ENCODE results near the gene NOVA1. TPM values are rescaled to one million over a fixed set of nuclear protein-coding genes. Genes with fewer than 3 reads are reported as not detected.
"Not testable (repeated sequence)": the region's sequence is repeated elsewhere in the genome, so short reads cannot be mapped to it uniquely, and the experiment has no call there.

NOVA1 gene, protein sequence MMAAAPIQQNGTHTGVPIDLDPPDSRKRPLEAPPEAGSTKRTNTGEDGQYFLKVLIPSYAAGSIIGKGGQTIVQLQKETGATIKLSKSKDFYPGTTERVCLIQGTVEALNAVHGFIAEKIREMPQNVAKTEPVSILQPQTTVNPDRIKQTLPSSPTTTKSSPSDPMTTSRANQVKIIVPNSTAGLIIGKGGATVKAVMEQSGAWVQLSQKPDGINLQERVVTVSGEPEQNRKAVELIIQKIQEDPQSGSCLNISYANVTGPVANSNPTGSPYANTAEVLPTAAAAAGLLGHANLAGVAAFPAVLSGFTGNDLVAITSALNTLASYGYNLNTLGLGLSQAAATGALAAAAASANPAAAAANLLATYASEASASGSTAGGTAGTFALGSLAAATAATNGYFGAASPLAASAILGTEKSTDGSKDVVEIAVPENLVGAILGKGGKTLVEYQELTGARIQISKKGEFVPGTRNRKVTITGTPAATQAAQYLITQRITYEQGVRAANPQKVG
- total RNA-seq = 1.9 and 6.9 TPM in 2 replicates

DNA sequence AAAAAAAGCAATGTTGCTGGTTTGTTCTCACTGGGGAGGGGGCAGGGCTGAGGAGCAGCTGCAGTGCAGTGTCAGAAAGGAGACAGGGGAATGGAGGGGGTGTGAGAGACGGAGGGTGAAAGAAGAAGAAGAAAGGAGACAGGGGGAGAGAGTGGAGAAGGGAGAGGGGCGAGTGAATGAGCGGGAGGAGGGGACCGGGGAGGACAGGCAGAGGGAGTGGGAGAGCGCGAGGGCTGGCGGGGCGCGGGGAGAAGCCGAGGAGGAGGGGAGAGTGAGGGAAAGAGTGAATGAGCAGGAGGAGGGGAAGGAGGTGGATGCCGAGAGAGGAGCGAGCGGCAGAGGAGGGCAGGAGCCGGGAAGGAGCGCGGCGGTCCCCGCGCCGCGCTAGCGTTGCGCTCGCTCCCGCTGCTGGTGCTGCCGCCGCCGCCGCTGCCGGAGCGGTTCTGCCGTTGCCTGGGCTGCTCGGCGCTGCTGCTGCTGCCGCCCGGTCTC is at the start of gene NOVA1:
NOVA1 (minus strand) TSS at position 445 of the 492 bp plus-strand sequence. CDS start 597 bp downstream, outside the sequence.
- TF ChIP-seq, protein P1, sequence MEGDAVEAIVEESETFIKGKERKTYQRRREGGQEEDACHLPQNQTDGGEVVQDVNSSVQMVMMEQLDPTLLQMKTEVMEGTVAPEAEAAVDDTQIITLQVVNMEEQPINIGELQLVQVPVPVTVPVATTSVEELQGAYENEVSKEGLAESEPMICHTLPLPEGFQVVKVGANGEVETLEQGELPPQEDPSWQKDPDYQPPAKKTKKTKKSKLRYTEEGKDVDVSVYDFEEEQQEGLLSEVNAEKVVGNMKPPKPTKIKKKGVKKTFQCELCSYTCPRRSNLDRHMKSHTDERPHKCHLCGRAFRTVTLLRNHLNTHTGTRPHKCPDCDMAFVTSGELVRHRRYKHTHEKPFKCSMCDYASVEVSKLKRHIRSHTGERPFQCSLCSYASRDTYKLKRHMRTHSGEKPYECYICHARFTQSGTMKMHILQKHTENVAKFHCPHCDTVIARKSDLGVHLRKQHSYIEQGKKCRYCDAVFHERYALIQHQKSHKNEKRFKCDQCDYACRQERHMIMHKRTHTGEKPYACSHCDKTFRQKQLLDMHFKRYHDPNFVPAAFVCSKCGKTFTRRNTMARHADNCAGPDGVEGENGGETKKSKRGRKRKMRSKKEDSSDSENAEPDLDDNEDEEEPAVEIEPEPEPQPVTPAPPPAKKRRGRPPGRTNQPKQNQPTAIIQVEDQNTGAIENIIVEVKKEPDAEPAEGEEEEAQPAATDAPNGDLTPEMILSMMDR (IDR thresholded peaks at IDR 0.05; ENCODE audit: insufficient read depth, low read depth, low read length) = no peak
- H3K4me3 ChIP-seq (ENCODE audit: low read depth, low read length) = peak within 1 kb of the TSS; percentile 68
- no peak for DNase-seq (ENCODE audit: low read depth)

DNA sequence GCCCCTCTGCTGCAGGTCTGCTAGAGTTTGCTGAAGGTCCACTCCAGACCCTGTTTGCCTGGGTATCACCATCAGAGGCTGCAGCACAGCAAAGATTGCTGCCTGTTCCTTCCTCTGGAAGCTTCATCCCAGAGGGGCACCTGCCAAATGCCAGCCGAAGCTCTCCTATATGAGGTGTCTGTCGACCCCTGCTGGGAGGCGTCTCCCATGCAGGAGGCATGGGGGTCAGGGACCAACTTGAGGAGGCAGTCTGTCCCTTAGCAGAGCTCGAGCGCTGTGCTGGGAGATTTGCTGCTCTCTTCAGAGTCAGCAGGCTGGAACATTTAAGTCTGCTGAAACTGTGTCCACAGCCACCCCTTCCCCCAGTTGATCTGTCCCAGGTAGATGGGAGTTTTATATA is 47.2 kb upstream of the NOVA1 start:
- not testable (repeated sequence) for H3K4me3 ChIP-seq (ENCODE audit: low read depth, low read length); DNase-seq (ENCODE audit: low read depth)

DNA sequence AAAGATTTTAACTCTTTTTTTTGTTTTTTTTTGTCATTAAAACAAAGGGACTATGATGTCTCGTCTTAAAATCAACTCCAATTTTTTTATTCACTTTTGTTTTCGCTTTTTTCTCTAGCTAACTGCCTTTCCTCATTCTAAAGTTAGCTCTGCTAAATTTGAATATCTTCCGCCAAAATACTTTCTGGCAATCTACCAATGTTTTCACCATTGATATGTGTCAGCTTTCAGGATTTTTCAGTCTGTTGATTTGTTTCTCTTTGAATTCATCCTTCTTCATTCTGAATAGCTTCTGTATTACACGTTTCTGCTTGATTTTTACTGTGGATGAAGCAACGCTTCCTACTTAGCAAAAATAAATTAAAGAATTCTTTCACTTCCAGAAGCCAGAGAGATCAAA is 38.7 kb upstream of the NOVA1 start:
- no peak overlapping the region for H3K4me3 ChIP-seq (ENCODE audit: low read depth, low read length)
- DNase-seq (ENCODE audit: low read depth) = peak; percentile 3
- TF ChIP-seq, protein P1 (IDR thresholded peaks at IDR 0.05; ENCODE audit: insufficient read depth, low read depth, low read length) = no peak

GRCh38 chr14:26634946-26635345 is 37.1 kb upstream of the NOVA1 start:
- not testable (repeated sequence) for DNase-seq (ENCODE audit: low read depth); H3K4me3 ChIP-seq (ENCODE audit: low read depth, low read length)

- TF ChIP-seq, protein P1 (IDR thresholded peaks at IDR 0.05; ENCODE audit: insufficient read depth, low read depth, low read length) = no peak
- no peak for DNase-seq (ENCODE audit: low read depth)
- no peak overlapping the region for H3K4me3 ChIP-seq (ENCODE audit: low read depth, low read length)
Measured at GRCh38 chr14:26626256-26626655, 28.4 kb upstream of the NOVA1 start.

DNA sequence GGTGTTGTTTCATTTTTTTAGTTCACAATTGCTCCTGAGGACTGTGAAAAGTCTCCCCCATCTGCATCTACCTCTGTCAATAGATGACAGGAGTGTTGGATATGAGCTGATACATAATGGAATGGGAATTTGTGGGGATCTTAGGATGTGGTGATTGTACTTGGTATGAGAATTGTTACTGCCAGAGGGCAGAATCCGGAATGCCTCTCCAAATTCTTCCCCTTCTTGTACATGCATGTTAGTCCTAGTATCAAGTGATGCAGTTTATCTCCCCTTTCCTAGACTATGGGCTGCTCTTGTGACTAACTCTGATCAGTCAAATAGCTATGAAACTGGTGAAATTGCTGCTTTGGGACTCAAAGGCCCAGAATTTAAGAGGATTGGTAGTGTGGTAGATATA is 24.8 kb upstream of the NOVA1 start:
- TF ChIP-seq, protein P1 (IDR thresholded peaks at IDR 0.05; ENCODE audit: insufficient read depth, low read depth, low read length) = no peak
- H3K4me3 ChIP-seq (ENCODE audit: low read depth, low read length) = no peak overlapping the region
- DNase-seq (ENCODE audit: low read depth) = no peak

DNA sequence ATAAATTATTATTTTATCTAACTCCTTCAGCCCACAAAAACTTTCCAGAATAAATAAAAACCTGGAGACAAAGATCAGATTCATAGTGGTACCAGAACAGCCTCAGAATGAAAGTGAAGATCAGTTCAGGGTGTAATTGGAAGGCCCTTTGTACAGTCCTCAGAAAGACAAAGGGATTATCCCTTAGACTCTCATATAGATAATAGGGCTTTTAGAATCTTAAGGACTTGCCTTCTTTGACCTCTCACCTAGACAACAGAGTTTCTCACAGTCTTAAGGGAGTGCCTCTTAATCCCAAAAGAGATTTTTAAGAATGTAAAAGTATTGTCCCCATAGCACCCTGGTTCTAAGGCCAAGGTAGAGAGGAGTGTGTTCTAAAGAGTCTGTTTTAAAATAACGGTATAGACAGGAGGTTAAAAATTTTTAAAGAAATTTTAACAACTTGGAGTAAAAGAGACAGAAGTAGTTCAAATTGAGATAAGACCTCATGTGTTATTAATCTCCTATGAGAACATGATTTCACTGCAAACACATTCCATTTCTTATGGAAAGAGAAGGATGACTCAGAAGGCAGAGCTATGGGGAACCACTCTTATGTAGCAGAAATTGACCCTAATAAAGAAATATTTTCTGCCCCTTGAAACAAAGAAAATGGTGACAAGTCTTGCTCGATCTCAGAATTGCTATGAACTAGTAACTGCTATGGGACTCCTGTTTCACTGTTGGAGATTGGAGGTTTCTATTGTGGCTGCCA is 24.2 kb upstream of the NOVA1 start:
- TF ChIP-seq, protein P1 (IDR thresholded peaks at IDR 0.05; ENCODE audit: insufficient read depth, low read depth, low read length) = no peak
- no peak overlapping the region for H3K4me3 ChIP-seq (ENCODE audit: low read depth, low read length)
- no peak for DNase-seq (ENCODE audit: low read depth)

Measured in fibroblast of villous mesenchyme (primary cell).